MM.1S (cell line): ENCODE results near the gene TSPYL1.
"Not testable (repeated sequence)": the region's sequence is repeated elsewhere in the genome, so short reads cannot be mapped to it uniquely, and the experiment has no call there.

ENCODE experiments used
- DNase-seq: peaks from one replicate; pipeline ENCODE4 v3.0.0-alpha.2; 2015
- H2AFZ ChIP-seq: fragments of 300-600 bp; sonication (generic); 2 replicates; pipeline ENCODE4 v1.6.0; 2016; ENCODE audit warnings: antibody characterized with exemption, low read length
- H3F3A ChIP-seq: fragments of 300-600 bp; sonication (generic); 2 replicates; pipeline ENCODE4 v1.6.1; 2016; ENCODE audit warnings: mild to moderate bottlenecking, antibody characterized with exemption, low read length, moderate library complexity, mixed read lengths; ENCODE audit not compliant: insufficient read depth
- H3K27ac ChIP-seq: fragments of 300-600 bp; sonication (generic); 2 replicates; pipeline ENCODE4 v1.5.1; 2016; ENCODE audit warnings: mild to moderate bottlenecking, low read length
- H3K27me3 ChIP-seq: fragments of 300-600 bp; sonication (generic); replicated peaks from 2 replicates; pipeline ENCODE4 v1.6.0; 2016; ENCODE audit warnings: low read length; ENCODE audit not compliant: insufficient read depth
- H3K36me3 ChIP-seq: fragments of 300-600 bp; sonication (generic); replicated peaks from 2 replicates; pipeline ENCODE4 v1.6.1; 2016; ENCODE audit warnings: mild to moderate bottlenecking, low read length, mixed read lengths; ENCODE audit not compliant: insufficient read depth
- H3K4me1 ChIP-seq: fragments of 300-600 bp; sonication (generic); 2 replicates; pipeline ENCODE4 v1.6.1; 2016; ENCODE audit warnings: low read length, mixed read lengths
- H3K4me2 ChIP-seq: fragments of 300-600 bp; sonication (generic); 2 replicates; pipeline ENCODE4 v1.6.0; 2016; ENCODE audit warnings: low read depth, low read length
- H3K4me3 ChIP-seq: fragments of 300-600 bp; sonication (generic); 2 replicates; pipeline ENCODE4 v1.5.1; 2016; ENCODE audit warnings: low read length, mixed read lengths
- H3K79me2 ChIP-seq: fragments of 300-600 bp; sonication (generic); 2 replicates; pipeline ENCODE4 v1.6.1; 2016; ENCODE audit warnings: mixed run types, low read length, mixed read lengths
- H3K9ac ChIP-seq: fragments of 300-600 bp; sonication (generic); 2 replicates; pipeline ENCODE4 v1.6.1; 2016; ENCODE audit warnings: low read length, mixed read lengths
- H3K9me2 ChIP-seq: fragments of 300-600 bp; sonication (generic); replicated peaks from 2 replicates; pipeline ENCODE4 v1.6.1; 2016; ENCODE audit warnings: mild to moderate bottlenecking, low read length, mixed read lengths; ENCODE audit not compliant: insufficient read depth
- H3K9me3 ChIP-seq: fragments of 300-600 bp; sonication (generic); replicated peaks from 2 replicates; pipeline ENCODE4 v1.6.1; 2016; ENCODE audit warnings: mild to moderate bottlenecking, low read length, mixed read lengths; ENCODE audit not compliant: insufficient read depth
- H4K20me1 ChIP-seq: fragments of 300-600 bp; sonication (generic); 2 replicates; pipeline ENCODE4 v1.6.1; 2016; ENCODE audit warnings: mild to moderate bottlenecking, low read length, moderate library complexity, mixed read lengths; ENCODE audit not compliant: insufficient read depth
- CTCF ChIP-seq: fragments of 300-600 bp; sonication (generic); IDR thresholded peaks from 2 replicates; pipeline ENCODE4 v1.5.1; 2016; ENCODE audit warnings: antibody characterized with exemption, low read length, mixed read lengths
- EZH2 ChIP-seq: fragments of 300-600 bp; sonication (generic); optimal IDR thresholded peaks from 2 replicates; pipeline ENCODE3; 2017; ENCODE audit warnings: low read depth, mild to moderate bottlenecking, antibody characterized with exemption, low read length, mixed read lengths
- EZH2phosphoT487 ChIP-seq: fragments of 300-600 bp; sonication (generic); IDR thresholded peaks from 2 replicates; pipeline ENCODE4 v1.6.1; 2018; ENCODE audit warnings: antibody characterized with exemption, low read length

The TSPYL1 gene

DNA sequence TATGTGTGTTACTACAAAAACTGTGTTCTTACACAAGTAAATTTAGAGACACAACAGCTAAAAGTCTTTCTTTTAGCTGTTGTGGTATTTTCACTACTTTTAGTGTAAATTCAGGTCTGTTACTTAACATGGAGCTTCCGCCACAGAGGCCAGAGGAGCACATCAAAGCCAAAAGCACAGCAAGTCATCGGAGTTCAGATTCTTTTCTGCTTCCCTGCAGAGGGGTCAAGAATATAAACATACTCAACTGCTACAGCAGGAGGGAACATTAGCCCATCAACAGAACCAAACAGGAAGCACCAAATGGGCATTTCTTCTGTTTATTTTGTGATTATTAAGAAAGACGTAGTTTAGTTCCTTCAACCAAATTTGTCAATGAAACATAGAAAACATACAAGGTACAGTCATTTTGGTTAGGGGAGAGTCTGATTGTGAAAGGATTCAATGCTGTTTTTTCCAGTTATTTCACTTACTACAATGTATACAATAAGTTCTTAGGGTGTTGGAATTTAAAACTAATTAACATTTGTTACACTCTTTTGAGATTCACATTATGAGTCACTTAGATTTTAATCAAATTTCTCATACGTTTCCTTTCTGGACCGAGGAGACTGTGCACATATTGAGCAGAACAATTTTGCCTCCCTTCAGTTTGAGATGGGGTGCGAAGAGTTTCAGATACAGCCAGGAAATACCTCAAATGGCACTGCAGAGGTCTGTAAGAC is 48.2 kb upstream of the TSPYL1 start:
- H4K20me1 ChIP-seq, result no peaks in the 10 kb centered on the region
- H3K27ac ChIP-seq, result no peak overlapping the region
- no peaks in the 10 kb centered on the region for H3K27me3 ChIP-seq
- no peak overlapping the region for H2AFZ ChIP-seq
- H3K9me2 ChIP-seq, result no peaks in the 10 kb centered on the region
- no peak overlapping the region for H3K9ac ChIP-seq
- no peak overlapping the region for H3K4me2 ChIP-seq
- DNase-seq, result no peak
- no peaks in the 10 kb centered on the region for H3F3A ChIP-seq
- no peaks in the 10 kb centered on the region for H3K9me3 ChIP-seq
- H3K79me2 ChIP-seq, result no peaks in the 10 kb centered on the region
- TF ChIP-seq EZH2phosphoT487 (no peak), CTCF (no peak), EZH2 (no peak)
- no peak overlapping the region for H3K4me3 ChIP-seq
- no peaks in the 10 kb centered on the region for H3K4me1 ChIP-seq
- no peaks in the 10 kb centered on the region for H3K36me3 ChIP-seq

DNA sequence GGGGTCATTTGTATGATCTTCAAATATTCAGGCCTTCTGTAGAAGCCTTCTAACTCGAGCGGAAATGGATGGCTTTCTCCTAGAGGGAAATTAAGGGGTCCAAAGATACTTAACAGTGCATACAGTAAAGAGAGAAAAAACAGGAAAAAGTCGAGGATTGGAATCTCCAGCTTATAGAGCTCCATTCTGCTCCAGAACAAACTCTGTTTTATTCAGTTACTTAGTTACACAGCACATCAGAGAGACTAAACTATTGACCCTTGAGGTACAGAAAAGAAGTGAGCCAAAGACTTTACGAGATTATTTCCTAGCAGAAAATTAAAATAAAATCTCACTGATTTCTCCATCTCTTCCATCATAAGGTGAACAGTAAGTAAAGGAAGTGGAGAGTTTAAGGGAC is 47.3 kb upstream of the TSPYL1 start:
- no peak overlapping the region for H2AFZ ChIP-seq

DNA sequence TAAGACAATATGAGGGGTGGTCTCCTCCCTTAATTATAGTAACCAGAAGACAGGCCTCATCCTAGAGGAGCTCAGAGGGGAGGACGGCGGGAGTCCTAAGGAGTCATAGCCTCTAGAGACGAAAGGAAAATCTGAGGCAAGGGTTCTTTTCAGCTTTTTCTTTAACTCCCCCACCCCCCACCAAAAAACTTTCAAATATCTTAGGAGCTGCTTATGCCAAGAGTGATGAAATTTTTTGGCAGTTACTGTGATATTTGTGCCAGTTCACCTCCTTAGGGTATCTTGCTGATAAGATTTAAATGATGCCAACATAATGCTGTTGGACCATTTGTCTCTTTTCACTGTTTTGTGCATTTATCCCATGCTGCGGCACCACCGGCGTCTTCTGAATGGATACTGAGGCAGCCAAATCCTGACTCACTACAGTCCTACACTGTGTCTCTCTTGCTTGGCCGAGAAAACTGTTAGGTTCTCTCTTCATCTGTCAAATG is 46.5 kb upstream of the TSPYL1 start:
- DNase-seq, result no peak
- Histone ChIP-seq H3K4me2 (no peak overlapping the region), H3K9me3 (no peaks in the 10 kb centered on the region), H3K4me3 (no peak overlapping the region), H3K4me1 (no peaks in the 10 kb centered on the region), H3K9me2 (no peaks in the 10 kb centered on the region), H2AFZ (no peak overlapping the region), H3K27me3 (no peaks in the 10 kb centered on the region), H4K20me1 (no peaks in the 10 kb centered on the region), H3K36me3 (no peaks in the 10 kb centered on the region), H3K79me2 (no peaks in the 10 kb centered on the region), H3F3A (no peaks in the 10 kb centered on the region), H3K27ac (no peak overlapping the region), H3K9ac (no peak overlapping the region)
- no peak for TF ChIP-seq CTCF
- no peak for TF ChIP-seq EZH2phosphoT487
- TF ChIP-seq EZH2, result no peak

More for the DNA sequence above, 47.3 kb upstream of the TSPYL1 start:
- Histone ChIP-seq H3F3A (no peaks in the 10 kb centered on the region), H3K79me2 (no peaks in the 10 kb centered on the region), H3K27me3 (no peaks in the 10 kb centered on the region), H4K20me1 (no peaks in the 10 kb centered on the region), H3K36me3 (no peaks in the 10 kb centered on the region), H3K9me3 (no peaks in the 10 kb centered on the region), H3K9me2 (no peaks in the 10 kb centered on the region), H3K9ac (no peak overlapping the region), H3K27ac (no peak overlapping the region), H3K4me2 (no peak overlapping the region), H3K4me3 (no peak overlapping the region), H3K4me1 (no peaks in the 10 kb centered on the region)
- DNase-seq, result no peak
- TF ChIP-seq EZH2 (no peak), CTCF (no peak)

GRCh38 chr6:116325634-116326132 is 46.0 kb upstream of the TSPYL1 start:
- not testable (repeated sequence) for H3K9ac ChIP-seq, DNase-seq, H4K20me1 ChIP-seq, H3K4me1 ChIP-seq, H3K27me3 ChIP-seq, H3K36me3 ChIP-seq, H3K9me2 ChIP-seq, H3K9me3 ChIP-seq, H2AFZ ChIP-seq, H3K4me3 ChIP-seq, H3K4me2 ChIP-seq, H3F3A ChIP-seq, H3K27ac ChIP-seq, H3K79me2 ChIP-seq
